Activated T-cell treated with anti-CD3 and anti-CD28 coated beads, Interleukin-2, amount 50 U/mL, for 4 hours (primary cell): ENCODE results near the gene CHD9. TPM values are rescaled to one million over a fixed set of nuclear protein-coding genes. Genes with fewer than 3 reads are reported as not detected.

Experiments
- ATAC-seq, 2 donors: fragments of 200-7000 bp; cut with Tn5 transposase; one replicate each; pipeline ENCODE4 v1.10.0; 2021
- DNase-seq: peaks from one replicate; pipeline ENCODE4 v3.0.0-alpha.2; 2020
- H3K27me3 Mint-ChIP-seq: one replicate; pipeline ENCODE4 v1.8.0; 2021; ENCODE audit warnings: low read depth, mixed read lengths
- H3K36me3 Mint-ChIP-seq: one replicate; pipeline ENCODE4 v1.8.0; 2022; ENCODE audit warnings: mixed read lengths; ENCODE audit not compliant: insufficient read depth
- H3K4me1 Mint-ChIP-seq: one replicate; pipeline ENCODE4 v1.8.0; 2021; ENCODE audit warnings: low read depth, mixed read lengths
- H3K4me3 Mint-ChIP-seq: one replicate; pipeline ENCODE4 v1.8.0; 2021; ENCODE audit warnings: mild to moderate bottlenecking, moderate library complexity, mixed read lengths
- H3K9me3 Mint-ChIP-seq: one replicate; pipeline ENCODE4 v1.8.0; 2021; ENCODE audit warnings: mixed read lengths
- total RNA-seq, 3 donors: library from RNA; stranded (reverse); gene quantifications; one replicate each; pipeline ENCODE4 v1.2.1, GENCODE V29; 2021

The CHD9 gene
- total RNA-seq, 3 donors from 2014 or later: 10.8 to 12.7 (median 11.7) TPM

GRCh38 chr16:53103811-53104210 is 49.0 kb downstream of the CHD9 start:
- H3K36me3 Mint-ChIP-seq: no peaks in the 10 kb centered on the region
- ATAC-seq (no peak), DNase-seq (no peak)
- no peaks in the 10 kb centered on the region for H3K9me3 Mint-ChIP-seq
- no peak overlapping the region for H3K4me3 Mint-ChIP-seq
- H3K27me3 Mint-ChIP-seq: no peaks in the 10 kb centered on the region
- peaks cover 18% of the 10 kb centered on the region for H3K4me1 Mint-ChIP-seq

- no peak for ATAC-seq
- Mint-ChIP-seq H3K36me3 (no peaks in the 10 kb centered on the region), H3K27me3 (no peaks in the 10 kb centered on the region), H3K4me3 (no peak overlapping the region), H3K9me3 (no peaks in the 10 kb centered on the region), H3K4me1 (peaks cover 1% of the 10 kb centered on the region)
- no peak for DNase-seq
Observed at GRCh38 chr16:53105565-53105964, 50.8 kb downstream of the CHD9 start.

GRCh38 chr16:53111078-53111791 is 56.4 kb downstream of the CHD9 start:
- Mint-ChIP-seq H3K9me3 (no peaks in the 10 kb centered on the region), H3K36me3 (no peaks in the 10 kb centered on the region), H3K4me1 (no peaks in the 10 kb centered on the region), H3K4me3 (no peak overlapping the region), H3K27me3 (no peaks in the 10 kb centered on the region)
- DNase-seq: no peak
- ATAC-seq: no peak

- Mint-ChIP-seq H3K27me3 (no peaks in the 10 kb centered on the region), H3K4me1 (no peaks in the 10 kb centered on the region), H3K4me3 (no peak overlapping the region), H3K36me3 (no peaks in the 10 kb centered on the region), H3K9me3 (no peaks in the 10 kb centered on the region)
- no peak for DNase-seq
- ATAC-seq: no peak
Observed at GRCh38 chr16:53112015-53112414, 57.2 kb downstream of the CHD9 start.

- Mint-ChIP-seq H3K36me3 (no peaks in the 10 kb centered on the region), H3K9me3 (no peaks in the 10 kb centered on the region), H3K4me3 (no peak overlapping the region), H3K4me1 (no peaks in the 10 kb centered on the region), H3K27me3 (no peaks in the 10 kb centered on the region)
- ATAC-seq (no peak), DNase-seq (no peak)
Observed at GRCh38 chr16:53115047-53115446, 60.3 kb downstream of the CHD9 start.

GRCh38 chr16:53115773-53116172 is 61.0 kb downstream of the CHD9 start:
- no peak for ATAC-seq
- no peak for DNase-seq
- H3K4me3 Mint-ChIP-seq: no peak overlapping the region
- no peaks in the 10 kb centered on the region for H3K4me1 Mint-ChIP-seq
- H3K9me3 Mint-ChIP-seq: no peaks in the 10 kb centered on the region
- H3K27me3 Mint-ChIP-seq: no peaks in the 10 kb centered on the region
- H3K36me3 Mint-ChIP-seq: no peaks in the 10 kb centered on the region

GRCh38 chr16:53121043-53121620 is 66.3 kb downstream of the CHD9 start:
- Mint-ChIP-seq H3K27me3 (no peaks in the 10 kb centered on the region), H3K4me1 (no peaks in the 10 kb centered on the region), H3K9me3 (peaks cover 4% of the 10 kb centered on the region), H3K36me3 (peaks cover 2% of the 10 kb centered on the region), H3K4me3 (no peak overlapping the region)
- DNase-seq: no peak
- ATAC-seq: no peak

GRCh38 chr16:53121661-53122060 is 66.9 kb downstream of the CHD9 start:
- H3K4me1 Mint-ChIP-seq: no peaks in the 10 kb centered on the region
- ATAC-seq: no peak
- no peak for DNase-seq
- H3K9me3 Mint-ChIP-seq: peaks cover 4% of the 10 kb centered on the region
- H3K27me3 Mint-ChIP-seq: no peaks in the 10 kb centered on the region
- no peak overlapping the region for H3K4me3 Mint-ChIP-seq
- peaks cover 2% of the 10 kb centered on the region for H3K36me3 Mint-ChIP-seq

GRCh38 chr16:53123747-53124146 is 69.0 kb downstream of the CHD9 start:
- Mint-ChIP-seq H3K4me1 (no peaks in the 10 kb centered on the region), H3K36me3 (peaks cover 2% of the 10 kb centered on the region), H3K4me3 (no peak overlapping the region), H3K27me3 (no peaks in the 10 kb centered on the region), H3K9me3 (peaks cover 4% of the 10 kb centered on the region)
- ATAC-seq (no peak), DNase-seq (no peak)

GRCh38 chr16:53126390-53126789 is 71.6 kb downstream of the CHD9 start:
- Mint-ChIP-seq H3K36me3 (peaks cover 2% of the 10 kb centered on the region), H3K27me3 (no peaks in the 10 kb centered on the region), H3K4me3 (no peak overlapping the region), H3K4me1 (peaks cover 8% of the 10 kb centered on the region), H3K9me3 (peaks cover 4% of the 10 kb centered on the region)
- no peak for ATAC-seq
- DNase-seq: no peak

- no peaks in the 10 kb centered on the region for H3K27me3 Mint-ChIP-seq
- H3K4me1 Mint-ChIP-seq: peaks cover 14% of the 10 kb centered on the region
- H3K36me3 Mint-ChIP-seq: no peaks in the 10 kb centered on the region
- H3K9me3 Mint-ChIP-seq: no peaks in the 10 kb centered on the region
- H3K4me3 Mint-ChIP-seq: peak overlapping the region; percentile 82
- ATAC-seq (no peak), DNase-seq (no peak)
Observed at GRCh38 chr16:53129281-53130158, 74.7 kb downstream of the CHD9 start.

GRCh38 chr16:53130159-53131049 is 75.6 kb downstream of the CHD9 start:
- Mint-ChIP-seq H3K4me1 (peaks cover 16% of the 10 kb centered on the region), H3K36me3 (no peaks in the 10 kb centered on the region), H3K4me3 (peak overlapping the region; percentile 82), H3K27me3 (no peaks in the 10 kb centered on the region), H3K9me3 (no peaks in the 10 kb centered on the region)
- ATAC-seq (peak; percentile 90 to 91), DNase-seq (peak; percentile 93)

GRCh38 chr16:53131050-53131362 is 76.2 kb downstream of the CHD9 start:
- DNase-seq (no peak), ATAC-seq (peak; percentile 3)
- Mint-ChIP-seq H3K36me3 (no peaks in the 10 kb centered on the region), H3K27me3 (no peaks in the 10 kb centered on the region), H3K4me3 (no peak overlapping the region), H3K4me1 (peaks cover 16% of the 10 kb centered on the region), H3K9me3 (no peaks in the 10 kb centered on the region)
